ENCODE results near the gene ICAM2.
"Not testable (repeated sequence)": the region's sequence is repeated elsewhere in the genome, so short reads cannot be mapped to it uniquely, and the experiment has no call there.

ICAM2 gene

DNA sequence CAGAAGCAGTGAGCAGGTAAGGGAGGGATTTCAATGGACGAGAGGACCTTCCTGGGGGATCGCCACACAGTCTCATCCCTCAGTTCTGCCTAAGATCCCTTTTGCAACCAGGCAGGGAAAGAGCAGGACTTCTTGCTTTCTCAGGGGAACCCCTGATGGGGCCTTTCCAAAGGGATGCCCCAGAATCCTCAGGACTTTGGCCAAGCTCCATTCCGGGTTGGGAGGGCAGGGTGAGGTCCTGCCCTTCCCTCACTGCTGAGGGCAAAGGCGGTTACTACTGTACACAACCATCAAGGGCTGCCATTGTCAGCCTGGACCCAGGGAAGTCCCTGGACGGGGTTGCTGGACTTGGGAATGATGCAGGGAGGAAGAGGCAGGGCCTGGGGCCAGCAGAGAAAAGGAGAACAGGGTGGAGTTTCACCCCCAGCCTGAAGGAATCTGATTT lies 12.6 kb downstream of the ICAM2 start:
- DNase-seq: no peak

DNA sequence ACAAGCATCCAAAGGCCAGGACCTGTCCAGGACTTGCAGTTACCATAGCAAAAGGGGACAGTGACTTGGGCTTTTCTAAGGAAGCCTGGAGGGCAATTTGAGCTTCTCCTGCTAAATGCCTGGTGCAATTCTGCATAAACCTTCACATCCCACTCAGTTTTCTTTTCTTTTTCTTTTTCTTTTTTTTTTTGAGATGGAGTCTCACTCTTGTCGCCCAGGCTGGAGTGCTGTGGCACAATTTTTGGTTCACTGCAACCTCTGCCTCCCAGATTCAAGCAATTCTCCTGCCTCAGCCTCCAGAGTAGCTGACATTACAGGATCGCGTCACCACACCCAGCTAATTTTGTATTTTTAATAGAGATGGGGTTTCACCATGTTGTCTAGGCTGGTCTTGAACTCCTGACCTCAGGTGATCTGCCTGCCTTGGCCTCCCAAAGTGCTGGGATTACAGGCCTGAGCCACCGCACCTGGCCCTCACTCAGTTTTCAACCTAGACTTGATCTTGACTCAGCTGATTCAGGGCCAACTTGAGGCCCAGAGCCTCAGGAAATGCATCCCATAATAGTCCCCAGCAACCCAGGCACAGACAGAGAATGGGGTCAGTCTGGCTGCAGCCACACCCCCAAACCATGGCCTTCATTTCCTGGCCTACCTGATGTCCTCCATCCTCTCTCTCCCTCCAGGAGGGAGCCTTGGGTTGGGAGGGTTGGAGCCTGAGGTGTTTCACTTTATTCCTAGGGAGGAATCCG lies 13.2 kb downstream of the ICAM2 start:
- not testable (repeated sequence) for DNase-seq

DNA sequence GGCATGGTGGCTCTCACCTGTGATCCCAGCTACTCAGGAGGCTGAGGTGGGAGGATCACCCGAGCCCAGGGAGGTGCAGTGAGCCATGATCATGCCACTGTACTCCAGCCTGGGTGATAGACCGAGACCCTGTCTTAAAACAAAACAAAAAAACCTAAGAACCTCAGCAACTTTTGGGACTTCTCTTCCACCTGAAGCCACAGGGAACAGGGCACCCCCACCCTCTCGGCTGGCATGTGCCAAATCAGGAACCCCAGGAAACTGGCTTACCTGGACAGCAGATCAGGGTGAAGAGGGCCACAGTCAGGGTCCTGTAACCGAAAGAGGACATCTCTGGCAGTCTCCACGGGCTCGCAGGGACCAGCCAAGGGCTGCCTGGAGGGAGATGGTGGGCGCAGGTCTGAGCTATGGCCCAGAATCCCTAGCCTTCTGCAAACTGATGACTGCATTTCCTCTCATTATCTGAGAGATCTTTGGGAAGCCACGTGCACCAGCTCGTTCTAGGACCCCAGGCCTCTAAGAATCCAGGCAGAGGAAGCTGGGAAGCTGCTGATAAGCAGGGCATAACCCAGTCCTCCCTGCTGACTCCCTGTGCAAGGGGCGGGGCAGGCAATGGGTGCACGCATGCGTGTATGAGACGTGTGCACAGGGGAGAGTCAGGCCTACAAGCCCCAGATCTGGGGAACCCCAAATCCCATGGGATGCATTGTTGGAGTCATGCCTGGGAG lies 13.9 kb downstream of the ICAM2 start:
- DNase-seq: no peak

DNA sequence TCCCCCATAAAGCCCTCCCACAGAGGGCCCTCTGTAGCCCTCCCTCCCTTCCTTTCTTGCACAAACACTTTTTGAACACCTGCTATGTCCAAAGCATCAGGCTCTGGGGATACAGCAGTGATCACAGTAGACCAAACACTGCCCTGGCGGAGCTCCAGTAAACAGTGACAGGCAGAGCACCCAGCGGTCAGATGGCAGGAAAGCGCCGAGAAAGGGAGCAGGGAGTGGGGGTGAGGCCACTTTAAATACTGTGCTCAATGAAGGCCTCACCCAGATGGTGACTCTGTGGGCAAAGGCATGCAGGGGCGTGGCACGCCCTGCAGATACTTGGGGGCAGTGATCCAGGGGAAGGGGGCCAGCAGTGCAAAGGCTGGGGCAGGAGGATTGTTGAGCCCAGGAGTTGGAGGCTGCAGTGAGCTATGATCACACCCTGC lies 14.7 kb downstream of the ICAM2 start:
- no peak for DNase-seq

DNA sequence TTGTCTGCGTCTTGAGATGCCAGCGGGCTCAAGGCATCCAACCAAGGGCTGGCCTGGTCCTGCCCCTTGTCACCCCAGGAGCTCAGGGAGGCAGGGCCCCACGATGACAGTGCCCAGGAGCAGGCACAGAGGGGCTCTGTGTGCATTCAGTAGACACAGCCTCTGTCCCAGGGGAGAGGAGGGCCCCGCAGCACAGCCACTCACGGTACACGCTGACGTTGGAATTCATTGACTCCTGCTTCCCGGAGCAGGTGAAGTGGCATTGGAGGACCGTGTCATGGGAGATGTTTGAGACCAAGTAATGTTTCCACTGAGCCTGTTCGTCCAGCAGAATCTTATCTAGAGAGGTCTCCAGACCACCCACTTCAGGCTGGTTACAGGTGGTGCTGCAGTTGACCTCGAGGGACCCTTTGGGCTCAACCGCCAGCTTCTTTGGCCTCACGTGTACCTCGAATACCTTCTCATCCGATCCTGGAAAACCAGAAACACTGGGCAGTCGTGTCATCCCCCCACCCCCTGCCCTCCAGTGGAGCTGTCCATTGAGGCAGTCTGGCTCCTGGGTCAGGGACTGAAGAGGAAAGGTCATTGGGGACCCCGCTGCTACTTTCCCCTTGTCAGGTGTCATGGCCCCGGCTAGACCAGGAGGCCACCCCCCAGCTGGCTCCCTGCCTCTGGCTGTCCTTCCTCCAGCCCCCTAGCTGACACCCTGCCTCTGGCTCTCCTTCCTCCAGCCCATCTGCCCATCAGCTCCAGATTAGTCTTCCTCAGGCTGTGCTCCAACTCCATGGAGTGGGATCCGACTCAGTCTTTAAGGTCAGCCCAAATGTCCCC lies 15.3 kb downstream of the ICAM2 start:
- no peak for DNase-seq

DNA sequence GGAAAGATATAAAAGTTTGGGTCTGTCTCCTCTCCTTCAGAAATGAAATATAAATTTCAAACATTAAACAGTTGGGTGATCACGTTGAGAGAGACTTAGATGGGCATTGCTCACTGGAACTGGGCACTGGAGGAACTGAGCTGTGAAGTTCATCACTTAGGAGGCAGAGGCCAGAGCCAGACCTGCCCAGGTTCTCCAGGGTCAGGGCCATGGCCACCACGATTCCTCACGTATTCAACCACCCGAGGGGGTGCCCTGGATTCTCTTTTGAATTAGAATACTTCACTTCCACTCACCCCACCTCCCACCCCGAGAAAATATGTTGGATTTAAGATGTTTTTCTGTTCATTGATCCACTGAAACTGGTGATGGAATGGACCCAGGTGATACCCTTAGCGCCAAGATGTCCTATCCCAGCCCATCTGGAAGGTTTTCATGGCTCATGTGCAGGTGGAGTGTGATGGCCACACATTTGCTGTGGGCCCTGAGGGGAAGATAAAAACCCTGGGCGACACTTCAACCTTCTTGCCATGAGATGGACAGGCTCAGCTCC lies 16.1 kb downstream of the ICAM2 start:
- DNase-seq: no peak

DNA sequence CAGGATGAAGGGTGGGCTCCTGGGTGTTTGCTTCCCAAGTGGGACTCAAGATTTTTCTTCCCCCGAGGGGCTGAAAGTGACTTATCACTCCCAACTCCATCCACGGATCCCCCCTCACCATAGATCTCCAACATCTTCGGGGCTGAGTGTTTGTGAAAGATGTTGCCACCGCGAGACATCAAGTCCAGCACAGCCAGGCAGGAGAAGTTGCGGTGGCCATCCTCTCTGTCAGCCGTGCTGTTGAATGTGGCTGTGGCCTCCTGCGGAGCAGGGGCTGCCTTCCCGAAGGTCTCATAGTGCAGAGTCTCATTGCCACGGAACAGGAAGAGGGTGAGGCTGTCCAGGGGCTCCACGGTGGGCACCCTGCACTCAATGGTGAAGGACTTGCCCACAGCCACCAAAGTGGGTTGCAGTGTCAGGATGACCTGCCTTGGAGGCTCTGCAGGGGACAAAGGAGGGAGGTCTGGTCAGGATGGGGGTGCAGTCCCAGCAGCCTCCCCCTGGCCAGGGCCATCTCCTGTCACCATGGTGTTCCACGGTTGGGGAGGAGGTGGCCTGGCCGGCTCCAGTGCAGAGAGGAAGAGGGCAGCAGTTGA lies 16.8 kb downstream of the ICAM2 start:
- no peak for DNase-seq

DNA sequence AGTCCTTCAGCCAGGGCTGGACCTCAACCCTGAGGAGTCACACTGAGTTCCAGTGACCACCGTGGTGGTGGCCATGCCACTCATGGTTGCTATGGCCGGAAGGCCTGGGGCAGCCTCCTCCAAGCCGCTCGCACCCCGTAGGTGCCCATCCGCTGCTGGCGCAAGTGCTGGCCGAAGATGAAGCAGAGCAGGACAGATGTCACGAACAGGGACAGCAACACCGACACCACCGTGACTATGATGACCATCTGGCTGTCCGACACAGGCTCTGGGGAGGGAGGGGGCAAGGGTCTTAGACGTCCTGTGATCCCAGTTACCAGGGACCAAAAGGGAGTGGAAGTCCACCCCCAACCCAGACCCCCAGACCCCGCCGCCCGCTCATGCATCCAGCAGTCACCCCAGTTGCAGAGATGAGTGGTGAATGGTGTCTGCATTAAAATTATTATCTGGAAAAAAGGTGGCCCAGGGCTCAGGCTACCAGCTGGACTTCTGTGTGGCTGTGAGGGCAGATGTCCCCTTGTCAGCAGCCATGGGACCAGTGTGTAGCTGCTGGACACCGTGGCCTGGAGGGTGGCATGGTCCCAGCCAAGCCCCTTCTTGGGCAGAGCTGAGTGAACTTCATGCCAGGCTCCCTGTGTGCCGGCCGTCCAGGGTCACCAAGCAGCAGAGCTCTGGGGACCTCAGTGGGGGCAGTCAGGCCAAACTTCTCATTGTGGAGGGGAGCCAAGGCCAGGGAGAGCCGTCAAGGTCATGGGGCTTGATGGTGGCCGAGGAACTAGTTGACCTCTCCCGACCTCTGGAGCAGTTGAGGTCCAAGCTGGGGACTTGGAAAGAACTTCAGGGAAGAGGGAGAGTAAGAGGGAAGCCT lies 17.5 kb downstream of the ICAM2 start:
- DNase-seq: no peak

DNA sequence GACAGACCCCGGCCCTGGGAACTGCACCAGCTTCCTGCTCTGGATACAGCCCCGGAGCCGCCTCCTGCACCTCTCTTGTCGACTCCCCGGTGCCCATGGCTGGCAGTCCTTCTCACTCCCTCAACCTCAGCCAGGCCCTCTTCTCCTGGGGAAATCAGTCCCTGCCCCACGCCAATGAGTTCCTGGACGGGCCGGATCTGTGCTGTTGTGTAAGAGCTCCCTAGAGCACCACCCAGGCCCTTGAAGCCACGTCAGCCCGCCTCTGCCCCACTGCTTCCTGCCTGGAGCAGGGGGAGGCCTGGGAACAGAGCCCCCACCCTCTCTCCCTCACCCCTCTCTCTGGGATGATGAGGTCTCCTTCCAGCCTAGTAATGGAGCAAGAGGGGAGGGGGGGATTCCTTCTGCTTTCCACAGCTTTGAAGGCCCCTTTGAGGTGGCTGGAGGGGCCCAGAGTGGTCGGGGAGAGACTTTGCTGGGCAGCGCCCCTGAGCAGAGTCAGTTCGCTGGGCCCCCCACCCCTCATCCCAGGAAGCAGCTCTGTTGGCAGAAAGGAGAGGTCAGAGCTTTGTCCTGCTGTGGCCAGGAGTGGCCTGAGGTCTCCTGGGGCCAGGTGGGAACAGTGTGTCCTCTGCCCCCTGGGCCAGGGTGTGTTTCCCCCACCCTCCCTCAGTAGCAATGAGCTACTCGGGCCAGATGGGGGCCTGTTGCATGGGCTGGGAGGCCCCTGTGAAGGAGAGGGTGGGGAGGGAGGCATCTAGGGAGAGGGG lies 18.5 kb downstream of the ICAM2 start:
- DNase-seq: no peak

DNA sequence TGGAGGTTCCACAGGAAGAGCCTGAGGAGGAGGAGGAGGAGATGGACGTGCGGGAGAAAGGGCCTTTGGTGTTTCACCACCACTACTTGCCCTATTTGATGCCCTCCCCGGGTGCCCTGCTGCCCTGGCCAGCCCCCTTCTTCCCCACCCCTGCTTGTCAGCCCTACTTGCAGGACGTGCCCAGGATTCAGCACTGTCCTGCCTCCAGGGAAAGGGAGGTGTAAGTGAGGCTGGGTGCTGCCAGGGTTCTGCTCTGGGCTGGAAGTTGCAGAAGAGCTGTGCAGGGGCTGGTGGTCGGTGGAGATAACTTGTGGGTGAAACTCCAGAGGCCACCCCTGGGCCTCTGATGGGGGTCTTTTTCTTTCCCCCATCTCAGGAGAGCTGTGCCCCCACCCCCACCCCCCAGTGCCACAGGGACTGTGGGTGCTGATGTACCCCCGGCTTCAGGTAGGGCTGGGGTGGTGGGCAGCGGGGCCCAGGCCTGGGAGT lies 19.3 kb downstream of the ICAM2 start:
- DNase-seq: no peak

DNA sequence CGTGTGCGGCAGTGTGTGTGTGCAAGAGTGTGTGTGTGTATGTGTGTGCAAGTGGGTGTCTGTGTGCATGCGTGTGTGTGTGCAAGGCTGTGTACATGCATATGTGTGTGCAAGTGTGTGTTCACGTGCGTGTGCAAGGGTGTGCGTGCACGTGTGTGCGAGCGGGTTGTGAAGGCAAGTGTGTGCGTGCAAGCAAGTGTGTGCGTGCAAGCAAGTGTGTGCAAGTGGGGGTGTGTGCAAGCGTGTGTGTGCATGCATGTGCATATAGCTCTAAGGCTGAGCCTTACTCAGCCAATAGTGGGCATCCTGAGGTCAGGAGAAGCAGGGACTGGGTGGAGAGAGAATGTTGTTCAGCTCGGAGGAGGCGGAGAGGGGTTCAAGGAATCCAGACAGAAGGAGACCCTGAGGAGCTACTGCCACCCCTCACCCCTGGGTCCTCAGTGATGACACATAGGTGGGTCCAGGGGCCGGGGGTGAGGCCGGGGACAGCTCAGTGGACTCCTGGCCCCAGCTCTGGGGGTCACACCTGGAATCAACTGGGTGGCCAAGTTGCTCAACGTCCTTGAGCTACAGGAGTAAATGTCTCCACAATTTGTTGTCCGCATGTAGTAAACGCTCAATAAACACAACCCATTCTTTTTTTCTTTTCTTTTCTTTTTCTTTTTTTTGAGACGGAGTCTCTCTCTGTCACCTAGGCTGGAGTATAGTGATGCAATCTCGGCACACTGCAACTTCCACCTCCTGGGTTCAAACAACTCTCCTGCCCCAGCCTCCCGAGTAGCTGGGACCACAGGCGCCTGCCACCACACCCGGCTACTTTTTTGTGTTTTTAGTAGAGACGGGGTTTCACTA lies 20.5 kb downstream of the ICAM2 start:
- DNase-seq: no peak

DNA sequence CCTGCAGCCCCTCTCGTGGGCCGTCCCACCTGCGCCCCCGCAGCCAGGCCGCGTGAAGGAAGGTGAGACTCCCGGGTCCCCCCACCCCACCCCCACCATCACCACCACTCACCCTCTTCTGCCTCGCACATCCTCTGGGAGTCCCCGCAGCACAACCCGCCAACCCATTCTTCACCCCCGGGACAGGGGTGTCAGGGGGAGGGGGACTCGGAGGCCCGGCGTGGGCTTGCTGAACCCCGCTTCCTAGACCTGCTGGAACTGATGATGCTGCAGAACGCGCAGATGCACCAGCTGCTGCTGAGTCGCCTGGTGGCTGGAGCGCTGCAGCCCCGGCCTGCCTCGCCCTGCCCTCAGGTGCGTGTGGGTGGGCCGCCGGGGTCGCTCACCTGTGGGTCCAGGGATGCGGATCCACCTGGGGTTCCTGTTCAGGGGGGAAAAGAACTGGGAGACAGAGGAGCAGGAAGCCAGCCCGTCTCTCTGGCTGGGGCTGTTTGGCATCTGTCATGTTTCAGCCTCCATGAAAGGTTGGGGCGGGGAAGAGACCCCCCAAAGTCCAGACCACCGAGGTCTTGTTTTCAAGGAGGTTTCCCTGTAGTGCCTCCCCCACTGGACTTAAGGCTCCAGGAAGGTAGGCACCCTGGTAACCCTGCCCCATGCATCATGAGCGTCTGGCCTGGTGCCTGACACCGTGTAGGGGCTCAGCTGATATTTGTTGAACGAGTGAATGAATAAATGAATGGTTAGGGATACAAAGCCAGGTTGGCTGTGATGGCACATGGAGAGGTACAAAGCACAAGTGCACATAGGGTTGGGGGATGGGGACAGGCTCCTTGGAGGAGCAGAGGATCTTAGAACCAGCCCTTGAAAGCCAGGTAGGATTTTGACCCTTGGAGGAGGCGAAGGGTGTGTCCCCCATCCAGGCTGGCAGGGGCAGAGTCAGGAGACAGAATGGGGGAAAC lies 21.4 kb downstream of the ICAM2 start:
- no peak for DNase-seq

DNA sequence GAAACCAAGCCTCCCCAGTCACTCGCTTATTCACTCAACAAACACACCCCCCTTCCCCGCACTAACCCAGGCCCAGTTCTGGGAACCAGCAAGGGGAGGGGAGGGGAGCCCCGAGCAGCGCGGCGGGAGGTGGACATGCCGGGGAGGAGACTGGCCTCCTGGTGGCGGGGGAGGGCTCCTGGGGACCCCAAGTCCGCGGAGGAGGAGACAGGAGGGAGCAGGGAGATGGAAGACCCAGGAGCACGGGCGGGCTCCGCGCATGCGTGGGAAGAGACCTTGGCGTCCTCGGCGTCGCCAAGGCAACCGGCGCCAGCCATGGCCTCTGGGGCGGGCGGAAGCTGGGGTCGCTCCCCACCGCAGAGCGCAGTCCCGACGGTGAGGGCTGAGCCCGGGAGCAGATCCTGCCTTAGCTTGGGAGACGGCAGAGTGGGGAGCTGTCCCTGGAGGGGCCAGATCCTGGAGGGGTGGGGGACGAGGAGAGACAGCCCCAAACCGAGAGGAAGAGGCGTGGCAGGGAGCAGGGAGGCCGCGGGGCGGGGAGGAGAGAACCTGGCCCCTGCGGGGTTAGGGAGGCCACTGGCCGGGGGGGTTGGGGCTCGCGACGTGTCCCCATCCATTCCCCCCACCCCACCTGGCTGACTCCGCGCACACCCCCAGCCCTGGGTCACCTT lies 22.2 kb downstream of the ICAM2 start, which contains the start of gene PRR29:
TSS of gene PRR29 (plus strand) at position 302 of the 671 bp plus-strand sequence. CDS start at position 316, 14 bp downstream.
- DNase-seq: no peak

DNA sequence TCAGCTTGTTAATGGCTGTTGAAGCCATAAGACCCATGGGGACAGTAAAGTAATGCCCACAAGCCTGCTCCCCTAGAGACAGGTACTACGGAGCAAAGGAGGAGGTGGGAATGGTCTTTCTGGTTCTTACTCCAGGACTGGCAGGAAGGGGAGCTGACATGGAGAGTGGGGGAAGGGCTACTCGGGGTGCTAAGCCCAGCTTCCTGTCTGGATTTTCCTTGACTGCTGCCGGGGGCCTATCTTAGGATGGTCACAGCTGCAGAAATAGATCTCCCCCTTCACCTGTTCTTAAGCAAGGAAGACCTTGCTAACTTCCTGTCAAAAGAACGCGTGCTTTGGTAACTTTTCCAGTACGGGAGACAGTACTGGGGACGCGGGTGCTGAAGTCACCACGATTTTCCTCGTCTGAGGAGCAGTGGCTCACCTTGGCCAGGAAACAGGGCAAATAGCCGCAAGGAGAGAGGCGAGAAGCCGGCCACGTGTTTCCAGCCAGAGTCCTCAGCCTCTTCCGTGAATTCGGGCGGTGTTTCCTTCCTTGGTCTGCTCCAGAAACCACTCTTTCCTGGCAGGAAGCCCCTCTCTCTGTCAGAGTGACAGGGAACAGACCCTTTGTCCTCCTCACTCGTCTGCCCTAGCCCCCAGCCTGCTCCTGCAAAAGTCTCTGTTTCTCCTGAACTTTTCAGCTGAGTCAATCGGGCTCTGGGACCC lies 22.9 kb downstream of the ICAM2 start:
- DNase-seq: no peak

DNA sequence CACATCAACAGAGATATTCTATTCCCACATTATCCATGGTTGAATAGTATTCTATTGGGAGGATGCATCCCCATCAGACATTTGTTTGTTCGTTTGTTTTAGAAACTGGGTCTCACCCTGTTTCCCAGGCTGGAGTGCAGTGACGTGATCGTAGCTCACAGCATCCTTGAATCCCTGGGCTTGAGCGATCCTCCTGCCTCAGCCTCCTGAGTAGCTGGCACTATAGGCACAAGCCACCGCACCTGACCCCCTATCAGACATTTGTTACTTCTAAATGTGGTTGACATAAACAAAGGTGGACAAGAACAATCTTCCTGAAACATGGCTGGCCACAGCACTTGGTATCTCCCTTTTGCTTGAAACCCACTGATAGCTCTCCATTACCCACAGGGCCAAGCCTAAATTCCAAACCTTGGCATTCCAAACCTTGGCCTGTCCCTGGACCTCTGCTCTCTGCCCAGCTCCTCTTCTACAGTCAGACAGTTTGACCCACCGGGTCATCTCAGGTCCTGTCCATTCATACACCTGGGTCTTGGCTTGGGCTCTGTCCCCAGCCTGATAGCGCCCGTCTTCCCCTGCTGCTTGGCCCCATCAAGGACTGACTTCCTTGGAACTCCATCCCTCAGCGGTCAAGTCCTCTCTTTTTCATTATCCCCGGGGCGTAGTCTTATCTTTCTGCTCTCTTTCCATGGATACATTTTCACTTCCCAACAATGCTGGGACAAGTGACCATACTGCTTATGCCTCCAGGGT lies 23.8 kb downstream of the ICAM2 start:
- DNase-seq: no peak

DNA sequence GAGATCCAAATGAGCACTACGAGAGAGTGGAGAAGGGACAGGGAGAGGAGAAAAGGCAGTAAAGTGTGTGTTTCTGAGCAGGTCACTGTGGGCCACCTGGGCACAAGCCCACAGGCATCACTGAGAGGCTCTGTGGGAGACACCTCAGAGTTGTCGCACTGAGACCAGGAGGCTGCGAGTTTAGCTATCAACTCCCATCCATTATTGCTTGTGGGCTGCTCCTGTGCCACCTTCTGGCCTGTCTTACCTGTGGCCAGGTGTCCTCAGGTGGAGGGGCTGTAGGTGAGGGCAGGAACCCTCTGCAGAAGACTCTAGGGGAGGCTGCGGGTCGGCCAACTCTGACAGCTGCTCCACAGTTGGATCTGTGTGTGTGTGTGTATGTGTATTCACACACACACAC lies 24.8 kb downstream of the ICAM2 start:
- no peak for DNase-seq
